Activated T-helper 1 cell treated with anti-CD3 and anti-CD28 coated beads, Interleukin-12 subunit alpha, Interleukin-12 subunit beta, Interleukin-2, Interleukin-4 antibody, amounts not matched to agents 30 ng/mL and 10 ng/mL and 1 ng/mL, durations not matched to agents 14 hours and 24 hours and 36 hours (primary cell): ENCODE results near the gene NOL4L. TPM values are rescaled to one million over a fixed set of nuclear protein-coding genes. Genes with fewer than 3 reads are reported as not detected.
A peak's percentile ranks its signal among the peaks of the same experiment; 100 is the strongest.

Experiments
- DNase-seq: peaks from one replicate; pipeline ENCODE4 v3.0.0; 2021; ENCODE audit warnings: low spot score
- H3K27ac Mint-ChIP-seq: one replicate; pipeline ENCODE4 v1.8.0; 2021; ENCODE audit warnings: mild to moderate bottlenecking, mixed read lengths
- H3K27me3 Mint-ChIP-seq: one replicate; pipeline ENCODE4 v1.8.0; 2022; ENCODE audit warnings: mild to moderate bottlenecking, moderate library complexity, mixed read lengths; ENCODE audit not compliant: insufficient read depth
- H3K36me3 Mint-ChIP-seq: one replicate; pipeline ENCODE4 v1.8.0; 2021; ENCODE audit warnings: low read depth, mixed read lengths
- H3K4me1 Mint-ChIP-seq: one replicate; pipeline ENCODE4 v1.8.0; 2021; ENCODE audit warnings: low read depth, mixed read lengths
- H3K4me3 Mint-ChIP-seq: one replicate; pipeline ENCODE4 v1.8.0; 2021; ENCODE audit warnings: mild to moderate bottlenecking, moderate library complexity, mixed read lengths
- H3K9me3 Mint-ChIP-seq: one replicate; pipeline ENCODE4 v1.8.0; 2021; ENCODE audit warnings: mixed read lengths
- intact Hi-C: fragments of 100-400 bp; cut with micrococcal nuclease; formaldehyde crosslinking; loops from one replicate; pipeline ENCODE4 v1.15.1; 2024
- total RNA-seq: library from RNA; stranded (reverse); gene quantifications from 2 replicates; pipeline ENCODE4 v1.2.3, GENCODE V29; 2022

Gene NOL4L
- total RNA-seq, 1 donor from 2014 or later = 14.3 TPM

GRCh38 chr20:32528905-32529670 lies 56.0 kb downstream of the NOL4L start:
- no peak overlapping the region for H3K4me3 Mint-ChIP-seq
- intact Hi-C loops = no loop called here

GRCh38 chr20:32528171-32528891 lies 56.8 kb downstream of the NOL4L start:
- peaks cover 9% of the 10 kb centered on the region for H3K36me3 Mint-ChIP-seq
- no peak overlapping the region for H3K4me3 Mint-ChIP-seq
- H3K27me3 Mint-ChIP-seq = no peaks in the 10 kb centered on the region
- no peaks in the 10 kb centered on the region for H3K9me3 Mint-ChIP-seq
- intact Hi-C loops = no loop called here
- no peak overlapping the region for H3K27ac Mint-ChIP-seq
- no peak for DNase-seq
- peaks cover 66% of the 10 kb centered on the region for H3K4me1 Mint-ChIP-seq

More at GRCh38 chr20:32528905-32529670, 56.0 kb downstream of the NOL4L start:
- DNase-seq = no peak
- peaks cover 8% of the 10 kb centered on the region for H3K36me3 Mint-ChIP-seq
- no peak overlapping the region for H3K27ac Mint-ChIP-seq
- H3K9me3 Mint-ChIP-seq = no peaks in the 10 kb centered on the region
- no peaks in the 10 kb centered on the region for H3K27me3 Mint-ChIP-seq
- peaks cover 68% of the 10 kb centered on the region for H3K4me1 Mint-ChIP-seq

- H3K36me3 Mint-ChIP-seq = peaks cover 10% of the 10 kb centered on the region
- H3K9me3 Mint-ChIP-seq = no peaks in the 10 kb centered on the region
- intact Hi-C loops = loop anchor here (1.0 kb wide), 1 partner anchor 8 kb away; no protein-coding TSS in a partner anchor
- H3K27ac Mint-ChIP-seq = peak overlapping the region; percentile 16
- DNase-seq = no peak
- no peaks in the 10 kb centered on the region for H3K27me3 Mint-ChIP-seq
- H3K4me1 Mint-ChIP-seq = peaks cover 65% of the 10 kb centered on the region
- no peak overlapping the region for H3K4me3 Mint-ChIP-seq
Measured at GRCh38 chr20:32527447-32528055, 57.6 kb downstream of the NOL4L start.

- H3K36me3 Mint-ChIP-seq = peaks cover 10% of the 10 kb centered on the region
- H3K27me3 Mint-ChIP-seq = no peaks in the 10 kb centered on the region
- no peak overlapping the region for H3K4me3 Mint-ChIP-seq
- no peak for DNase-seq
- no peaks in the 10 kb centered on the region for H3K9me3 Mint-ChIP-seq
- peaks cover 65% of the 10 kb centered on the region for H3K4me1 Mint-ChIP-seq
- intact Hi-C loops = loop anchor here (1.0 kb wide), 1 partner anchor 8 kb away; no protein-coding TSS in a partner anchor
- peak overlapping the region; percentile 29 for H3K27ac Mint-ChIP-seq
Measured at GRCh38 chr20:32527052-32527446, 58.1 kb downstream of the NOL4L start.

GRCh38 chr20:32526541-32526940 lies 58.6 kb downstream of the NOL4L start:
- H3K27me3 Mint-ChIP-seq = no peaks in the 10 kb centered on the region
- peaks cover 63% of the 10 kb centered on the region for H3K4me1 Mint-ChIP-seq
- intact Hi-C loops = no loop called here
- peaks cover 10% of the 10 kb centered on the region for H3K36me3 Mint-ChIP-seq
- DNase-seq = no peak
- H3K27ac Mint-ChIP-seq = peak overlapping the region; percentile 57
- no peak overlapping the region for H3K4me3 Mint-ChIP-seq
- H3K9me3 Mint-ChIP-seq = no peaks in the 10 kb centered on the region

- Mint-ChIP-seq H3K36me3 (peaks cover 10% of the 10 kb centered on the region), H3K27ac (peak overlapping the region; percentile 57), H3K4me3 (peak overlapping the region; percentile 15), H3K27me3 (no peaks in the 10 kb centered on the region), H3K9me3 (no peaks in the 10 kb centered on the region), H3K4me1 (peaks cover 66% of the 10 kb centered on the region)
- intact Hi-C loops = no loop called here
- DNase-seq = no peak
Measured at GRCh38 chr20:32526125-32526524, 59.0 kb downstream of the NOL4L start.

GRCh38 chr20:32524829-32525501 lies 60.2 kb downstream of the NOL4L start:
- H3K36me3 Mint-ChIP-seq = peaks cover 12% of the 10 kb centered on the region
- intact Hi-C loops = no loop called here
- H3K27ac Mint-ChIP-seq = no peak overlapping the region

GRCh38 chr20:32523613-32524213 lies 61.4 kb downstream of the NOL4L start:
- DNase-seq = no peak
- Mint-ChIP-seq H3K4me3 (no peak overlapping the region), H3K36me3 (peaks cover 12% of the 10 kb centered on the region), H3K9me3 (no peaks in the 10 kb centered on the region), H3K4me1 (peaks cover 55% of the 10 kb centered on the region), H3K27me3 (no peaks in the 10 kb centered on the region), H3K27ac (peak overlapping the region; percentile 61)
- intact Hi-C loops = no loop called here

More at GRCh38 chr20:32524829-32525501, 60.2 kb downstream of the NOL4L start:
- H3K9me3 Mint-ChIP-seq = no peaks in the 10 kb centered on the region
- no peaks in the 10 kb centered on the region for H3K27me3 Mint-ChIP-seq
- peaks cover 68% of the 10 kb centered on the region for H3K4me1 Mint-ChIP-seq
- DNase-seq = no peak
- H3K4me3 Mint-ChIP-seq = no peak overlapping the region

GRCh38 chr20:32522776-32523612 lies 62.1 kb downstream of the NOL4L start:
- Mint-ChIP-seq H3K4me1 (peaks cover 50% of the 10 kb centered on the region), H3K9me3 (no peaks in the 10 kb centered on the region), H3K27me3 (no peaks in the 10 kb centered on the region), H3K36me3 (peaks cover 12% of the 10 kb centered on the region), H3K27ac (no peak overlapping the region), H3K4me3 (no peak overlapping the region)
- DNase-seq = no peak
- intact Hi-C loops = no loop called here

GRCh38 chr20:32522526-32522775 lies 62.7 kb downstream of the NOL4L start:
- no peaks in the 10 kb centered on the region for H3K27me3 Mint-ChIP-seq
- H3K4me3 Mint-ChIP-seq = no peak overlapping the region
- peak overlapping the region; percentile 44 for H3K27ac Mint-ChIP-seq
- H3K36me3 Mint-ChIP-seq = peaks cover 12% of the 10 kb centered on the region
- H3K4me1 Mint-ChIP-seq = peaks cover 48% of the 10 kb centered on the region
- intact Hi-C loops = no loop called here
- H3K9me3 Mint-ChIP-seq = no peaks in the 10 kb centered on the region
- DNase-seq = no peak

GRCh38 chr20:32521780-32522525 lies 63.2 kb downstream of the NOL4L start:
- peak; percentile 53 for DNase-seq
- Mint-ChIP-seq H3K9me3 (no peaks in the 10 kb centered on the region), H3K4me3 (no peak overlapping the region), H3K4me1 (peaks cover 43% of the 10 kb centered on the region), H3K27ac (peak overlapping the region; percentile 44), H3K36me3 (peaks cover 11% of the 10 kb centered on the region), H3K27me3 (no peaks in the 10 kb centered on the region)
- intact Hi-C loops = loop anchor here (1.0 kb wide), 2 partner anchors 131 to 256 kb away; no protein-coding TSS in a partner anchor
